HEK293T (cell line): Measurements from ENCODE around the gene AKT1.

ENCODE experiments used
- CTCF ChIA-PET: fragments of 350-600 bp; formaldehyde crosslinking; extraction: SDS; loops from one replicate; lab custom pipeline; 2021; ENCODE audit warnings: antibody characterized with exemption, inconsistent platforms; lab: Yijun Ruan, JAX
- POLR2A ChIA-PET: fragments of 350-600 bp; formaldehyde crosslinking; extraction: SDS; loops from one replicate; lab custom pipeline; 2020; ENCODE audit warnings: antibody characterized with exemption, inconsistent platforms; lab: Yijun Ruan, JAX
- DNase-seq: peaks from one replicate; pipeline ENCODE4 v3.0.0; 2012; ENCODE audit warnings: mixed read lengths; ENCODE audit errors: extremely low spot score
- ARNT ChIP-seq: fragments of 450-650 bp; IDR thresholded peaks from 2 replicates; pipeline ENCODE4 v1.6.1; 2017; ENCODE audit warnings: mild to moderate bottlenecking
- BHLHE40 ChIP-seq: fragments of 450-650 bp; IDR thresholded peaks from 2 replicates; pipeline ENCODE4 v1.6.1; 2016; ENCODE audit warnings: mild to moderate bottlenecking, moderate library complexity, borderline replicate concordance
- CTBP1 ChIP-seq: fragments of 450-650 bp; IDR thresholded peaks from 2 replicates; pipeline ENCODE4 v1.6.1; 2016; ENCODE audit warnings: borderline replicate concordance
- ELF4 ChIP-seq: fragments of 450-650 bp; IDR thresholded peaks from 2 replicates; pipeline ENCODE4 v1.6.1; 2017; ENCODE audit warnings: antibody characterized with exemption
- FOXA1 ChIP-seq: fragments of 450-650 bp; IDR thresholded peaks from 2 replicates; pipeline ENCODE4 v1.6.1; 2016; ENCODE audit warnings: mild to moderate bottlenecking
- FOXM1 ChIP-seq: fragments of 450-650 bp; IDR thresholded peaks from 2 replicates; pipeline ENCODE4 v1.6.1; 2017; ENCODE audit warnings: mild to moderate bottlenecking, borderline replicate concordance
- HDGF ChIP-seq: fragments of 450-650 bp; IDR thresholded peaks from 2 replicates; pipeline ENCODE4 v1.6.1; 2017; ENCODE audit warnings: antibody characterized with exemption, borderline replicate concordance
- LEF1 ChIP-seq: fragments of 450-650 bp; IDR thresholded peaks from 2 replicates; pipeline ENCODE4 v1.6.1; 2017; ENCODE audit warnings: mild to moderate bottlenecking, borderline replicate concordance
- NFRKB ChIP-seq: fragments of 450-650 bp; IDR thresholded peaks from 2 replicates; pipeline ENCODE4 v1.6.1; 2016; ENCODE audit warnings: mild to moderate bottlenecking, moderate library complexity
- PKNOX1 ChIP-seq: fragments of 450-650 bp; IDR thresholded peaks from 2 replicates; pipeline ENCODE4 v1.6.1; 2016
- SP1 ChIP-seq: fragments of 450-650 bp; IDR thresholded peaks from 2 replicates; pipeline ENCODE4 v1.6.1; 2017
- SUZ12 ChIP-seq: fragments of 450-650 bp; IDR thresholded peaks from 2 replicates; pipeline ENCODE4 v1.6.1; 2016; ENCODE audit warnings: mild to moderate bottlenecking
- TARDBP ChIP-seq: fragments of 450-650 bp; IDR thresholded peaks from 2 replicates; pipeline ENCODE4 v1.6.1; 2016
- ZNF384 ChIP-seq: fragments of 450-650 bp; IDR thresholded peaks from 2 replicates; pipeline ENCODE4 v1.6.1; 2016

AKT1 gene

GRCh38 chr14:104741108-104741802 lies 54.3 kb downstream of the AKT1 start:
- TF ChIP-seq BHLHE40 (no peak), LEF1 (no peak), ELF4 (no peak), SP1 (no peak)
- ChIA-PET POLR2A (no interaction called here), CTCF (no interaction called here)
- DNase-seq, result no peak

GRCh38 chr14:104739546-104740516 lies 55.7 kb downstream of the AKT1 start:
- no peak for DNase-seq
- TF ChIP-seq ZNF384, result no peak
- TF ChIP-seq PKNOX1, result no peak
- no peak for TF ChIP-seq NFRKB
- no peak for TF ChIP-seq BHLHE40
- TF ChIP-seq FOXM1, result no peak
- no peak for TF ChIP-seq TARDBP
- no peak for TF ChIP-seq LEF1
- no peak for TF ChIP-seq SUZ12
- CTCF ChIA-PET, result no interaction called here
- POLR2A ChIA-PET, result no interaction called here

GRCh38 chr14:104739026-104739425 lies 56.5 kb downstream of the AKT1 start:
- DNase-seq, result no peak
- ChIA-PET POLR2A (interaction anchor here (1.0 kb wide), 1 partner anchor 14 kb away, joined by 3 read pairs; the partner anchor contains the start of gene SIVA1), CTCF (no interaction called here)
- TF ChIP-seq ZNF384 (no peak), NFRKB (no peak), PKNOX1 (no peak), SP1 (no peak), ELF4 (no peak), ARNT (no peak)

- CTCF ChIA-PET, result no interaction called here
- POLR2A ChIA-PET, result interaction anchor here (1.0 kb wide), 1 partner anchor 14 kb away, joined by 3 read pairs; the partner anchor contains the start of gene SIVA1
- TF ChIP-seq TARDBP (no peak), HDGF (no peak), CTBP1 (no peak), SUZ12 (no peak), ZNF384 (no peak), FOXM1 (no peak), FOXA1 (no peak), SP1 (no peak), PKNOX1 (no peak)
- no peak for DNase-seq
Observed at GRCh38 chr14:104738375-104739019, 57.1 kb downstream of the AKT1 start.

- ChIA-PET POLR2A (interaction anchor here (2.8 kb wide), 1 partner anchor 16 kb away, joined by 16 read pairs; the partner anchor contains the start of gene SIVA1), CTCF (interaction anchor here (1.4 kb wide), 1 partner anchor 16 kb away, joined by 3 read pairs; no protein-coding TSS in a partner anchor)
- DNase-seq, result no peak
- no peak for TF ChIP-seq BHLHE40
- no peak for TF ChIP-seq TARDBP
- TF ChIP-seq SUZ12, result no peak
Observed at GRCh38 chr14:104735830-104736642, 59.5 kb downstream of the AKT1 start.
